CD4-positive, alpha-beta T cell treated with Interleukin-2 at 100 ng/mL for 4 hours (primary cell): ENCODE measurements around the gene RPS19BP1.

ENCODE experiments used
- DNase-seq: peaks from one replicate; pipeline ENCODE4 v3.0.0-alpha.2; 2020; ENCODE audit warnings: low spot score

RPS19BP1 gene

GRCh38 chr22:39532215-39533073, at the start of gene RPS19BP1:
Gene RPS19BP1, minus strand, starts transcription at chr22:39532748. Its CDS starts 10 bp downstream, at chr22:39532738.
- DNase-seq, result peak; percentile 100

- no peak for DNase-seq
Observed at GRCh38 chr22:39581303-39581702, 48.8 kb upstream of the RPS19BP1 start.

- no peak for DNase-seq
Observed at GRCh38 chr22:39580795-39581194, 48.2 kb upstream of the RPS19BP1 start.

- no peak for DNase-seq
Observed at GRCh38 chr22:39580006-39580441, 47.5 kb upstream of the RPS19BP1 start.

GRCh38 chr22:39577900-39578299, 45.4 kb upstream of the RPS19BP1 start:
- no peak for DNase-seq

GRCh38 chr22:39577366-39577765, 44.8 kb upstream of the RPS19BP1 start:
- DNase-seq, result no peak

GRCh38 chr22:39576027-39576426, 43.5 kb upstream of the RPS19BP1 start:
- no peak for DNase-seq

GRCh38 chr22:39575552-39575825, 42.9 kb upstream of the RPS19BP1 start:
- no peak for DNase-seq

- no peak for DNase-seq
Observed at GRCh38 chr22:39574779-39575551, 42.4 kb upstream of the RPS19BP1 start.

GRCh38 chr22:39571538-39571937, 39.0 kb upstream of the RPS19BP1 start:
- no peak for DNase-seq

GRCh38 chr22:39570665-39571064, 38.1 kb upstream of the RPS19BP1 start, which contains the start of gene CACNA1I:
Gene CACNA1I, plus strand, starts transcription at chr22:39570753. Its CDS starts 0 bp downstream, at chr22:39570753.
- no peak for DNase-seq

- DNase-seq, result no peak
Observed at GRCh38 chr22:39570226-39570625, 37.7 kb upstream of the RPS19BP1 start.

- no peak for DNase-seq
Observed at GRCh38 chr22:39569066-39569465, 36.5 kb upstream of the RPS19BP1 start.

- no peak for DNase-seq
Observed at GRCh38 chr22:39568278-39568981, 35.9 kb upstream of the RPS19BP1 start.

GRCh38 chr22:39567135-39567946, 34.8 kb upstream of the RPS19BP1 start:
- peak; percentile 38 for DNase-seq

GRCh38 chr22:39565414-39565944, 32.9 kb upstream of the RPS19BP1 start:
- DNase-seq, result no peak

- no peak for DNase-seq
Observed at GRCh38 chr22:39563571-39564428, 31.3 kb upstream of the RPS19BP1 start.

- DNase-seq, result no peak
Observed at GRCh38 chr22:39562839-39563489, 30.4 kb upstream of the RPS19BP1 start.

GRCh38 chr22:39560127-39560526, 27.6 kb upstream of the RPS19BP1 start:
- DNase-seq, result no peak
